Left renal cortex interstitium (tissue), 4 donors: ENCODE measurements around the gene KLHL22. TPM values are rescaled to one million over a fixed set of nuclear protein-coding genes. Genes with fewer than 3 reads are reported as not detected.
A peak's percentile ranks its signal among the peaks of the same experiment; 100 is the strongest.
"Not testable (repeated sequence)": the region's sequence is repeated elsewhere in the genome, so short reads cannot be mapped to it uniquely, and the experiment has no call there.

Source experiments
- DNase-seq, 4 donors: peaks; one replicate each; pipeline ENCODE4 v3.0.0-alpha.2; 2013; ENCODE audit warnings: low read depth in 4 of 4, low spot score in 2 of 4, missing footprints in 1 of 4
- polyA plus RNA-seq, 4 donors: library from polyadenylated mRNA; unstranded; fragments of 120-200 nt; gene quantifications; one replicate each; pipeline ENCODE4 v1.2.1, GENCODE V29; 2013; ENCODE audit not compliant: insufficient read length in 4 of 4

Gene KLHL22
- polyA plus RNA-seq, 4 donors = 29.1 to 41.3 (median 35.9) TPM

- no peak for DNase-seq
Observed at GRCh38 chr22:20471126-20471833, 24.3 kb downstream of the KLHL22 start.

GRCh38 chr22:20470525-20470924 is 25.1 kb downstream of the KLHL22 start:
- DNase-seq = not testable (repeated sequence)

- DNase-seq = no peak
Observed at GRCh38 chr22:20469110-20469868, 26.3 kb downstream of the KLHL22 start.

GRCh38 chr22:20466659-20467379 is 28.8 kb downstream of the KLHL22 start:
- DNase-seq = no peak

GRCh38 chr22:20465759-20466077 is 29.9 kb downstream of the KLHL22 start:
- DNase-seq = no peak

- DNase-seq = no peak
Observed at GRCh38 chr22:20464912-20465758, 30.5 kb downstream of the KLHL22 start.

GRCh38 chr22:20464096-20464614 is 31.4 kb downstream of the KLHL22 start:
- DNase-seq = no peak

GRCh38 chr22:20463324-20464095 is 32.1 kb downstream of the KLHL22 start:
- no peak for DNase-seq

- no peak for DNase-seq
Observed at GRCh38 chr22:20459862-20460261, 35.7 kb downstream of the KLHL22 start.

- DNase-seq = no peak
Observed at GRCh38 chr22:20459152-20459542, 36.4 kb downstream of the KLHL22 start.

GRCh38 chr22:20458530-20459151 is 37.0 kb downstream of the KLHL22 start:
- DNase-seq = no peak

GRCh38 chr22:20457506-20458240 is 37.9 kb downstream of the KLHL22 start:
- DNase-seq = no peak

GRCh38 chr22:20456722-20457076 is 38.9 kb downstream of the KLHL22 start:
- DNase-seq = no peak

GRCh38 chr22:20456064-20456721 is 39.4 kb downstream of the KLHL22 start:
- peak; percentile 52 to 73 (median 63) for DNase-seq

- no peak for DNase-seq
Observed at GRCh38 chr22:20455709-20456063, 39.9 kb downstream of the KLHL22 start.

GRCh38 chr22:20453222-20453621 is 42.4 kb downstream of the KLHL22 start:
- no peak for DNase-seq

- no peak for DNase-seq
Observed at GRCh38 chr22:20451920-20452319, 43.7 kb downstream of the KLHL22 start.

- not testable (repeated sequence) for DNase-seq
Observed at GRCh38 chr22:20451129-20451778, 44.3 kb downstream of the KLHL22 start.
